Activated naive CD8-positive, alpha-beta T cell treated with anti-CD3 and anti-CD28 coated beads for 36 hours (primary cell): ENCODE measurements around the gene GNLY. TPM values are rescaled to one million over a fixed set of nuclear protein-coding genes. Genes with fewer than 3 reads are reported as not detected.
"Not testable (repeated sequence)": the region's sequence is repeated elsewhere in the genome, so short reads cannot be mapped to it uniquely, and the experiment has no call there.

Experiments used
- DNase-seq: peaks from one replicate; pipeline ENCODE4 v3.0.0; 2021
- H3K27ac Mint-ChIP-seq: one replicate; pipeline ENCODE4 v1.8.0; 2022; ENCODE audit warnings: mild to moderate bottlenecking, moderate library complexity, mixed read lengths
- H3K27me3 Mint-ChIP-seq: one replicate; pipeline ENCODE4 v1.8.0; 2022; ENCODE audit warnings: mild to moderate bottlenecking, mixed read lengths
- H3K36me3 Mint-ChIP-seq: one replicate; pipeline ENCODE4 v1.8.0; 2021; ENCODE audit warnings: mild to moderate bottlenecking, mixed read lengths
- H3K4me1 Mint-ChIP-seq: one replicate; pipeline ENCODE4 v1.8.0; 2021; ENCODE audit warnings: mixed read lengths
- H3K4me3 Mint-ChIP-seq: one replicate; pipeline ENCODE4 v1.8.0; 2022; ENCODE audit warnings: mild to moderate bottlenecking, moderate library complexity, mixed read lengths
- H3K9me3 Mint-ChIP-seq: one replicate; pipeline ENCODE4 v1.8.0; 2022; ENCODE audit warnings: mixed read lengths
- total RNA-seq, 2 experiments: library from RNA; stranded (reverse); gene quantifications; one replicate each; pipeline ENCODE4 v1.2.3, GENCODE V29; 2021

GNLY gene
- total RNA-seq, 2 experiments from 2014 or later, result 1.5 to 2.1 TPM

- Mint-ChIP-seq H3K4me1 (peaks cover 24% of the 10 kb centered on the region), H3K9me3 (no peaks in the 10 kb centered on the region), H3K27me3 (peaks cover 49% of the 10 kb centered on the region), H3K27ac (no peak overlapping the region), H3K4me3 (no peak overlapping the region), H3K36me3 (no peaks in the 10 kb centered on the region)
- DNase-seq, result no peak
These were observed 12.6 kb downstream of the GNLY start for GRCh38 chr2:85706599-85707296.

GRCh38 chr2:85707304-85707703, 13.1 kb downstream of the GNLY start:
- no peak overlapping the region for H3K27ac Mint-ChIP-seq

DNA sequence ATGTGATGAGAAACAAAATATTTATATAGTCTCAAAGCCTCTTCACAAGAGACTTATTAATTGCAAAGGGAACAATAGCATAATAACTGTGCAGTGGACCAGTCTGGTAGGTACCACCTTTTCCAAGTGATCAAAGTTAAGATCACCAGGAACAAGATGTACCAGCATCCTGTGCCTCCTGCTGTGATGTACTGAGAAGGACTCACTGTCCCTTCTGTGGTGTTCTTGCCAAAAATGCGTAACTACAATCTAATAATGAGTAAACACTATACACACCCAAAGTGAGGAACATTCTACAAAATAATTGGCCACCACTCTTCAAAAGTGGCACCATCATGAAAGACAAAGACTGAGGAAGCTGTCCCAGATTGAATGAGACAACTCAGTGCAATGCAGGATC, 14.5 kb downstream of the GNLY start:
- peaks cover 9% of the 10 kb centered on the region for H3K4me1 Mint-ChIP-seq
- DNase-seq, result no peak
- no peak overlapping the region for H3K4me3 Mint-ChIP-seq
- H3K27ac Mint-ChIP-seq, result no peak overlapping the region
- no peaks in the 10 kb centered on the region for H3K9me3 Mint-ChIP-seq
- H3K36me3 Mint-ChIP-seq, result no peaks in the 10 kb centered on the region
- peaks cover 40% of the 10 kb centered on the region for H3K27me3 Mint-ChIP-seq

More at GRCh38 chr2:85707304-85707703, 13.1 kb downstream of the GNLY start:
- Mint-ChIP-seq H3K36me3 (no peaks in the 10 kb centered on the region), H3K4me1 (peaks cover 18% of the 10 kb centered on the region), H3K4me3 (no peak overlapping the region), H3K27me3 (peaks cover 49% of the 10 kb centered on the region), H3K9me3 (no peaks in the 10 kb centered on the region)
- peak; percentile 43 for DNase-seq

DNA sequence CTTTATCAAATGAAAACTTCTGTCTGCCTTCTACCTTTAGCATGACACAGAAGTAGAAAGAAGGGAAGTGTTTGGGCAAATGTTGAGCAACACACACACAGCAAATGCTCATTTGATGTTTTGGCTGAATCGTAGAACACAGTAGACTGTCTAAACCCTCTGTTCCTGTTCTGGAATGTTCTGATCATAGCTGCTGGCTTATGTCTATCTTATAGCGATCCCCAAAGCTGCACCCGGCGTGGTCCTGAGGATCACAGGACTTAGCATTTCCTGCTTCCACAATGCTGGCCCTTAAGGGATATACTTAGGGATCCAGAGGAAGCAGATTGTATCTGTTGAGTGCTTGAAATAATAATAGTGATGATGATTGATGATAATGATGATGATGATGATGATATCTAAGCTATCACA, 15.2 kb downstream of the GNLY start:
- H3K4me3 Mint-ChIP-seq, result no peak overlapping the region
- H3K4me1 Mint-ChIP-seq, result peaks cover 9% of the 10 kb centered on the region
- H3K27ac Mint-ChIP-seq, result no peak overlapping the region

DNA sequence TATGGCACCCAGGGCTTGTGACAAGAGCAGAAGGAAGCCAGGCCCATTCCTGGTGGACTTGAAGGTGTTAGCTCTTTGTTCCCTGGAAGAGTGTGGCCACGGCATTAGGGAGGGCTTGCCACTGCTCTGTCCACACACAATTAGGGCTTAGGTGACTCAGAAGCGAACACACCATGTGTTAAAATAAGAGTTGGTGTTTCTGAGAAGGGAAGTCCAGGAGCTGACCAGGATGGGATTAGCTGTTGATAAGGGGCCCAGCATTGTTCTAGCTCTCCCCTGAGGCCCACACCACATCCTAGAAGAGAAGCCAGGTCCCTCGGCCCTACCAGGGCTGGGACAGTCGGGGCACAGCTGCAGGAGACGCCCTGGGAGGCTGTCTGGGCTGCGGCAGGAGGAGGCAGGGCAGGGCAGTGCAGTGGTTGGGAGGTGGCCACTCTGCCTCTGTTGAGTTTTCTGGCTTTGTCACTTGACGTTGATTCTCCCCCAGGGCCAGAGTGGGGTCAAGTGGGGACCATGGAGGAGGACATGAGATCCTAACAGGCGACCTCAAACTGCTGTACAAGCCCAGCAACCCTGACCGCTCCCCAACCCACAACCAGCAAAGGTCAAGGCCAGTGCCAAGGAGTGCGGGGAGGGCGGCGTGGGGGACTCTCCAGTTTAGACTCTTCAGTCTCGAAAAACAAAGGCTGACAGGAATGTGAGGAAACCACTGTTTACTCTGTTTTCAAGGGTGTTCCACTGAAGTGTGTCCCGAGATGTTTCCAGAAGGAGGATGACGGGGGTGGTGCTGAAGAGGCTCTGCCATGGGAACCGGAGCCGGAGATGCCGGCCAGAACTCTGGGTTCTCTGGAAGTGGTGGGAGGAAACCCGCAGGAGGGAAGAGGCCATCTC, 16.8 kb downstream of the GNLY start:
- Mint-ChIP-seq H3K27ac (no peak overlapping the region), H3K27me3 (peaks cover 24% of the 10 kb centered on the region), H3K4me1 (peaks cover 3% of the 10 kb centered on the region), H3K4me3 (no peak overlapping the region), H3K36me3 (no peaks in the 10 kb centered on the region), H3K9me3 (no peaks in the 10 kb centered on the region)
- DNase-seq, result no peak

More for the DNA sequence above, 15.2 kb downstream of the GNLY start:
- no peaks in the 10 kb centered on the region for H3K9me3 Mint-ChIP-seq
- DNase-seq, result no peak
- no peaks in the 10 kb centered on the region for H3K36me3 Mint-ChIP-seq
- H3K27me3 Mint-ChIP-seq, result peaks cover 36% of the 10 kb centered on the region

- H3K4me3 Mint-ChIP-seq, result no peak overlapping the region
- H3K4me1 Mint-ChIP-seq, result peaks cover 3% of the 10 kb centered on the region
- DNase-seq, result no peak
- H3K27me3 Mint-ChIP-seq, result peaks cover 20% of the 10 kb centered on the region
- no peaks in the 10 kb centered on the region for H3K9me3 Mint-ChIP-seq
- peak overlapping the region; percentile 12 for H3K27ac Mint-ChIP-seq
- H3K36me3 Mint-ChIP-seq, result no peaks in the 10 kb centered on the region
These were observed 17.5 kb downstream of the GNLY start for GRCh38 chr2:85711578-85712060.

GRCh38 chr2:85712336-85712735, 18.2 kb downstream of the GNLY start:
- no peak for DNase-seq
- Mint-ChIP-seq H3K9me3 (no peaks in the 10 kb centered on the region), H3K36me3 (no peaks in the 10 kb centered on the region), H3K4me1 (peaks cover 1% of the 10 kb centered on the region), H3K27me3 (peaks cover 14% of the 10 kb centered on the region), H3K4me3 (no peak overlapping the region), H3K27ac (no peak overlapping the region)

GRCh38 chr2:85712849-85713612, 18.9 kb downstream of the GNLY start:
- Mint-ChIP-seq H3K36me3 (no peaks in the 10 kb centered on the region), H3K27ac (no peak overlapping the region), H3K4me1 (peaks cover 1% of the 10 kb centered on the region), H3K9me3 (no peaks in the 10 kb centered on the region), H3K4me3 (no peak overlapping the region), H3K27me3 (peaks cover 11% of the 10 kb centered on the region)
- no peak for DNase-seq

- H3K27me3 Mint-ChIP-seq, result peaks cover 13% of the 10 kb centered on the region
- peaks cover 1% of the 10 kb centered on the region for H3K4me1 Mint-ChIP-seq
- DNase-seq, result no peak
- no peaks in the 10 kb centered on the region for H3K36me3 Mint-ChIP-seq
- H3K4me3 Mint-ChIP-seq, result no peak overlapping the region
- no peaks in the 10 kb centered on the region for H3K9me3 Mint-ChIP-seq
- H3K27ac Mint-ChIP-seq, result no peak overlapping the region
These were observed 19.7 kb downstream of the GNLY start for GRCh38 chr2:85713836-85714235.

DNA sequence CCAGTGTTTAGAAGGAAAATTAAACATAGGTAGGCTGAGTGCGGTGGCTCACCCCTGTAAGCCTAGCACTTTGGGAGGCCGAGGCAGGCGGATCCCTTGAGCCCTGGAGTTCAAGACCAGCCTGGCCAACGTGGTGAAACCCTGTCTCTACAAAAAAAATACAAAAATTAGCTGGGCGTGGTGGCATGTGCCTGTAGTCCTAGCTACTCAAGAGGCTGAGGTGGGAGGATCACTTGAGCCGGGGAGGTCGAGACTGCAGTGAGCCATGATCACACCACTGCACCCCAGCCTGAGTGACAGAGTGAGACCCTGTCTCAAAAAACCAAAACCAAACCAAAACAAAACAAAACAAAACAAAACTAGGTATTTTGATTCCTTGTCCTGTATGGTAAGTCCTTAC, 20.3 kb downstream of the GNLY start:
- not testable (repeated sequence) for H3K9me3 Mint-ChIP-seq, H3K4me1 Mint-ChIP-seq, H3K4me3 Mint-ChIP-seq, DNase-seq, H3K36me3 Mint-ChIP-seq, H3K27ac Mint-ChIP-seq
- peaks cover 13% of the 10 kb centered on the region for H3K27me3 Mint-ChIP-seq

DNA sequence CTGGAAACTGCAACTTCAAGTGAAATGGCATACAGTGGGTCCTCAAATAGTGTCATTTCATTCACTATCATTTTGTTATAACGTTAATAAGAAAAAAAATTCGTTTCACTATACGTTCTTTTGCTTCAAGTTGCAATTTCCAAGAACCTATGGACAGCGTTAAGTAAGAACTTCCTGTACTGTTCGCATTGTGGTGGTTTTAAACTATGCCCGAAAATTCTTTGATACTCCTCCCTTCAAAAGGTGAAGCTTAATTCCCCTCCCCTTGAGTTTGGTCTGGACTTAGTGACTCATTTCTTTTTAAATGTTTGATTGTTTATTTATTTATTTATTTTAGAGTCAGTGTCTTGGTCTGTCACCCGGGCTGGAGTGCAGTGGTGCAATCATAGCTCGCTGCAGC, 20.7 kb downstream of the GNLY start:
- no peak overlapping the region for H3K27ac Mint-ChIP-seq
- no peak overlapping the region for H3K4me3 Mint-ChIP-seq
- peaks cover 1% of the 10 kb centered on the region for H3K4me1 Mint-ChIP-seq
- H3K36me3 Mint-ChIP-seq, result no peaks in the 10 kb centered on the region
- DNase-seq, result no peak
- H3K27me3 Mint-ChIP-seq, result peaks cover 13% of the 10 kb centered on the region
- H3K9me3 Mint-ChIP-seq, result no peaks in the 10 kb centered on the region

DNA sequence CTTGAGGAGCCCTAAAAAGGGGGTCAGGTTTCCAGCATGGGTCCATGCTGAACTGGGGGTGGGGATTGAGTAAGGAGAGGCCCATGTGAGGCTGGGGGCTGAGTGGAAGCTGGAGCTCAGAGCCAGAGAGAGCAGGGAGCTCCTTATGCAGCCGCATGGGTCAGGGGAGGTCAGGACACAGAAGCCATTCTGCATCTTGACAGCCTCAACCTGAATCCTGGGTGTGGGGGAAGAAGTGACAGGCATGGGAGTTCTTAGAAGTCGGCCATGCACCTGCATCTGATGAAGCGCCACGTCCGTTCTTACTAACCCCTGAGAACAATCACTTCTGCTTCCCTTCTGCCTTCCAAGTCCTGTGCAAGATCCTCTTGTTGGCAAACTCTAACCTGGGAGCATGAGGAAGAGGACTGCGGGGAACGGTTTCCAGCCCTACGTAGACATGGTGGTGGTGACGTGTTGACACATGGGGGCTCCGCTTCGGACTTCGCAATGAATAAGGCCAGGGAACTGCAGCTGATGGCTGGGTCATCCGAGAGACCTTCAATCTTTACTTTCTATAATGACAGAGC, 22.3 kb downstream of the GNLY start:
- Mint-ChIP-seq H3K27me3 (peaks cover 8% of the 10 kb centered on the region), H3K4me1 (peaks cover 1% of the 10 kb centered on the region), H3K9me3 (no peaks in the 10 kb centered on the region), H3K27ac (no peak overlapping the region), H3K4me3 (no peak overlapping the region), H3K36me3 (no peaks in the 10 kb centered on the region)
- no peak for DNase-seq

GRCh38 chr2:85717308-85718008, 23.3 kb downstream of the GNLY start:
- no peaks in the 10 kb centered on the region for H3K9me3 Mint-ChIP-seq
- H3K27me3 Mint-ChIP-seq, result peaks cover 5% of the 10 kb centered on the region
- H3K4me3 Mint-ChIP-seq, result no peak overlapping the region

GRCh38 chr2:85718009-85718391, 23.8 kb downstream of the GNLY start:
- H3K27me3 Mint-ChIP-seq, result peaks cover 5% of the 10 kb centered on the region
- peaks cover 1% of the 10 kb centered on the region for H3K4me1 Mint-ChIP-seq
- H3K9me3 Mint-ChIP-seq, result no peaks in the 10 kb centered on the region
- no peak overlapping the region for H3K4me3 Mint-ChIP-seq
- H3K27ac Mint-ChIP-seq, result no peak overlapping the region
- H3K36me3 Mint-ChIP-seq, result no peaks in the 10 kb centered on the region
- DNase-seq, result no peak

More at GRCh38 chr2:85717308-85718008, 23.3 kb downstream of the GNLY start:
- no peak overlapping the region for H3K27ac Mint-ChIP-seq
- no peaks in the 10 kb centered on the region for H3K36me3 Mint-ChIP-seq
- no peak for DNase-seq
- peaks cover 1% of the 10 kb centered on the region for H3K4me1 Mint-ChIP-seq
